ENCODE data around the gene CTNND2.

Gene CTNND2

GRCh38 chr5:10934783-10935355 is 969.4 kb downstream of the CTNND2 start:
- no peak overlapping the region for H3K4me2 ChIP-seq
- no peak overlapping the region for H3K27ac ChIP-seq
- H4K20me1 ChIP-seq (ENCODE audit: insufficient read depth) = no peaks in the 10 kb centered on the region
- H3K36me3 ChIP-seq (ENCODE audit: insufficient read depth) = no peaks in the 10 kb centered on the region
- no peaks in the 10 kb centered on the region for H3K79me2 ChIP-seq (ENCODE audit: insufficient read depth, low read depth)
- H3K9ac ChIP-seq = no peak overlapping the region
- H2AFZ ChIP-seq (ENCODE audit: low read depth) = no peak overlapping the region
- H3K4me3 ChIP-seq (IDR thresholded peaks at IDR 0.05; ENCODE audit: insufficient read depth, low read depth, low read length) = no peak overlapping the region
- H3K27me3 ChIP-seq (ENCODE audit: insufficient read depth, low read depth) = no peaks in the 10 kb centered on the region
- TF ChIP-seq, protein P1, sequence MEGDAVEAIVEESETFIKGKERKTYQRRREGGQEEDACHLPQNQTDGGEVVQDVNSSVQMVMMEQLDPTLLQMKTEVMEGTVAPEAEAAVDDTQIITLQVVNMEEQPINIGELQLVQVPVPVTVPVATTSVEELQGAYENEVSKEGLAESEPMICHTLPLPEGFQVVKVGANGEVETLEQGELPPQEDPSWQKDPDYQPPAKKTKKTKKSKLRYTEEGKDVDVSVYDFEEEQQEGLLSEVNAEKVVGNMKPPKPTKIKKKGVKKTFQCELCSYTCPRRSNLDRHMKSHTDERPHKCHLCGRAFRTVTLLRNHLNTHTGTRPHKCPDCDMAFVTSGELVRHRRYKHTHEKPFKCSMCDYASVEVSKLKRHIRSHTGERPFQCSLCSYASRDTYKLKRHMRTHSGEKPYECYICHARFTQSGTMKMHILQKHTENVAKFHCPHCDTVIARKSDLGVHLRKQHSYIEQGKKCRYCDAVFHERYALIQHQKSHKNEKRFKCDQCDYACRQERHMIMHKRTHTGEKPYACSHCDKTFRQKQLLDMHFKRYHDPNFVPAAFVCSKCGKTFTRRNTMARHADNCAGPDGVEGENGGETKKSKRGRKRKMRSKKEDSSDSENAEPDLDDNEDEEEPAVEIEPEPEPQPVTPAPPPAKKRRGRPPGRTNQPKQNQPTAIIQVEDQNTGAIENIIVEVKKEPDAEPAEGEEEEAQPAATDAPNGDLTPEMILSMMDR (conservative IDR thresholded peaks at IDR 0.05; ENCODE audit: low read depth, low read length) = no peak
- no peaks in the 10 kb centered on the region for H3K4me1 ChIP-seq (ENCODE audit: low read depth, poor library complexity, severe bottlenecking)

GRCh38 chr5:10933121-10933520 is 971.1 kb downstream of the CTNND2 start:
- Histone ChIP-seq H3K4me1 (ENCODE audit: low read depth, poor library complexity, severe bottlenecking) (no peaks in the 10 kb centered on the region), H3K4me2 (no peak overlapping the region), H3K9ac (no peak overlapping the region), H3K36me3 (ENCODE audit: insufficient read depth) (no peaks in the 10 kb centered on the region), H3K27me3 (ENCODE audit: insufficient read depth, low read depth) (no peaks in the 10 kb centered on the region), H2AFZ (ENCODE audit: low read depth) (no peak overlapping the region), H3K79me2 (ENCODE audit: insufficient read depth, low read depth) (no peaks in the 10 kb centered on the region), H4K20me1 (ENCODE audit: insufficient read depth) (no peaks in the 10 kb centered on the region), H3K27ac (no peak overlapping the region), H3K4me3 (IDR thresholded peaks at IDR 0.05; ENCODE audit: insufficient read depth, low read depth, low read length) (no peak overlapping the region)
- TF ChIP-seq, protein P1 (conservative IDR thresholded peaks at IDR 0.05; ENCODE audit: low read depth, low read length) = no peak

DNA sequence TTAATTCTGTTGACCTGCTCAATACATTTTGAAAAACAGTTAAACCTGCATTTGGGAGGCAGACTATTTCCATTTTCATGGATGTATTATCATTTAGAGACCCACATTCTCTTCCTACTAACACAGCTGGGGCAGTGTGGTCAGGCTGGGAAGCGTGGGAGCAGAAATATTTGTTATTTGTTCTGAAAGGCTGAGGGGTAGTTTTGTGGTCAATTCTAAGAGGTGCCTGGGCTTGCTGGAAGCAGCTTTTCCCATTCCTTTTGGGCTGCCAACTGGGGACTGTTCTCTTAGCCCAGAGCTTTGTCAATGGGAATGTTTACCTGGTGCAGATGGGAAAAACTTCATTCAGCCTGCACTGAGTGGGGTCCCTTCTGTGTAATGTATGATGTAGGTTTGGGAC is 971.8 kb downstream of the CTNND2 start:
- Histone ChIP-seq H3K4me3 (IDR thresholded peaks at IDR 0.05; ENCODE audit: insufficient read depth, low read depth, low read length) (no peak overlapping the region), H3K27ac (no peak overlapping the region), H3K4me1 (ENCODE audit: low read depth, poor library complexity, severe bottlenecking) (no peaks in the 10 kb centered on the region), H3K36me3 (ENCODE audit: insufficient read depth) (no peaks in the 10 kb centered on the region), H3K79me2 (ENCODE audit: insufficient read depth, low read depth) (no peaks in the 10 kb centered on the region), H3K27me3 (ENCODE audit: insufficient read depth, low read depth) (no peaks in the 10 kb centered on the region), H3K4me2 (no peak overlapping the region), H4K20me1 (ENCODE audit: insufficient read depth) (no peaks in the 10 kb centered on the region), H3K9ac (no peak overlapping the region), H2AFZ (ENCODE audit: low read depth) (no peak overlapping the region)
- TF ChIP-seq, protein P1 (conservative IDR thresholded peaks at IDR 0.05; ENCODE audit: low read depth, low read length) = no peak

GRCh38 chr5:10927608-10928007 is 976.6 kb downstream of the CTNND2 start:
- Histone ChIP-seq H3K27me3 (ENCODE audit: insufficient read depth, low read depth) (no peaks in the 10 kb centered on the region), H3K27ac (no peak overlapping the region), H4K20me1 (ENCODE audit: insufficient read depth) (no peaks in the 10 kb centered on the region), H3K36me3 (ENCODE audit: insufficient read depth) (no peaks in the 10 kb centered on the region), H3K79me2 (ENCODE audit: insufficient read depth, low read depth) (no peaks in the 10 kb centered on the region), H3K4me3 (IDR thresholded peaks at IDR 0.05; ENCODE audit: insufficient read depth, low read depth, low read length) (no peak overlapping the region), H3K9ac (no peak overlapping the region), H3K4me1 (ENCODE audit: low read depth, poor library complexity, severe bottlenecking) (no peaks in the 10 kb centered on the region), H2AFZ (ENCODE audit: low read depth) (no peak overlapping the region), H3K4me2 (no peak overlapping the region)
- TF ChIP-seq, protein P1 (conservative IDR thresholded peaks at IDR 0.05; ENCODE audit: low read depth, low read length) = no peak

Measured in KMS-11 (cell line).